ENCODE data around the gene SLC26A9. TPM values are rescaled to one million over a fixed set of nuclear protein-coding genes. Genes with fewer than 3 reads are reported as not detected.

Gene SLC26A9
- total and polyA plus RNA-seq, 9 of the 15 experiments (the other 6 are each of a cell fraction or from before 2014, with no cell fraction given), result 0.03 TPM; not detected in 8

DNA sequence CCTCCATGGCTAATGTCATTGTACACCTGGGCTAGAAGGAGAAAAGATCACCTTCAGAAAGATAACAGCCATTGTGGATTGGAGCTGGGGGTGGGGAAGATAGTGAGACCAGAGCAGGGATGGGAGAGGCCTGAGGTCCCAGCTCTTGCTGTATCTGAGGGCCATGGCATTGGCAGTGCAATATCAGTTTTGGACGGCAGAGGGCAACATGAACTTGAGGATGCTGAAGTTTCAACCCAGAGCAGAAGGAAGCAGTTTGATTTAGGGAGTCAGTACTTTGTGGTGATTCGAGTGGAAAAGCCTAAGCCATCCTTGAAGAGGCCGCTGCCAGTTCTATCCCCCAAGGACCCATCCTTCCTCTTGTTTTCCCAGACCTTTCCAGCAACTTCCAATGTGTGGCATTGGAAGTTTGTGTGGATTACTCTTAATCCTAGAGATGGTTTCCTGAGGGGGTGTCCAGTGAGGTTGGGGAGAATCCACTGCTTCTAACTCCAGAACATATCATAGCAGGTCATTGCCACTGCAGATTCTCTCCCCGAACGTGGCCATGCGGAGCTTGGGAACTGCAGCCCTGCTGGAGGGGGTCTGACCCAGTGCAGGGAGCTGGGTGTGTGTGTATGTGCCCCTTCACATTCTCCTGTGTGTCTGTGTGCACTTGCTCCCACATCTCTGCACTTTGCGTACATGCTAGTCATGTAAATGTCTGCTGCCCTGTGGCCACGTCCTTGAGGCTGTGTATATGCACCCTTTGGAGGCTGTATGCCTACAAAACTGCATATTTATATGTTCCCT is 24.1 kb downstream of the SLC26A9 start (continued):
- TF ChIP-seq RBM25 (IDR thresholded peaks at IDR 0.05; ENCODE audit: low read depth, low read length, severe bottlenecking) (peak; percentile 85), PCBP2 (IDR thresholded peaks at IDR 0.05; ENCODE audit: low read depth, low read length, poor library complexity, severe bottlenecking) (no peak), KDM1A (IDR thresholded peaks at IDR 0.05) (no peak), MCM7 (IDR thresholded peaks at IDR 0.05) (no peak), RBM15 (IDR thresholded peaks at IDR 0.05; ENCODE audit: insufficient read depth, low read length) (no peak), XRCC3 (IDR thresholded peaks at IDR 0.05) (no peak), RBFOX2 (IDR thresholded peaks at IDR 0.05; ENCODE audit: low read depth, low read length) (no peak), NR2C1 (IDR thresholded peaks at IDR 0.05) (no peak), NR2C1 (tag; IDR thresholded peaks at IDR 0.05) (no peak), MAFG (tag; conservative IDR thresholded peaks at IDR 0.05) (no peak), HOXB6 (CRISPR knock-in tag; IDR thresholded peaks at IDR 0.05; ENCODE audit: borderline replicate concordance) (no peak), TCFL5 (CRISPR knock-in tag; conservative IDR thresholded peaks at IDR 0.05) (no peak), ZNF121 (CRISPR knock-in tag; conservative IDR thresholded peaks at IDR 0.05) (no peak), BDP1 (IDR thresholded peaks at IDR 0.05; ENCODE audit: insufficient read depth, insufficient read length) (no peak), SREBF1 (IDR thresholded peaks at IDR 0.05; ENCODE audit: borderline replicate concordance, low read depth, low read length) (no peak), NCOA1 (IDR thresholded peaks at IDR 0.05; ENCODE audit: low read depth) (no peak), ESRRA (IDR thresholded peaks at IDR 0.05; ENCODE audit: borderline replicate concordance, low read depth) (no peak), ZNF175 (CRISPR knock-in tag; IDR thresholded peaks at IDR 0.05; ENCODE audit: low read depth) (no peak), NUFIP1 (IDR thresholded peaks at IDR 0.05; ENCODE audit: partially characterized antibody) (no peak), ARID1B (IDR thresholded peaks at IDR 0.05) (no peak), DPF2 (IDR thresholded peaks at IDR 0.05) (no peak), SMAD3 (CRISPR knock-in tag; conservative IDR thresholded peaks at IDR 0.05) (no peak), ZNF408 (CRISPR knock-in tag; IDR thresholded peaks at IDR 0.05; ENCODE audit: low read depth) (no peak), HDAC3 (IDR thresholded peaks at IDR 0.05; ENCODE audit: borderline replicate concordance, partially characterized antibody) (no peak), SIRT6 (IDR thresholded peaks at IDR 0.05; ENCODE audit: low read depth, low read length) (no peak)
- TF ChIP-seq, protein P1, sequence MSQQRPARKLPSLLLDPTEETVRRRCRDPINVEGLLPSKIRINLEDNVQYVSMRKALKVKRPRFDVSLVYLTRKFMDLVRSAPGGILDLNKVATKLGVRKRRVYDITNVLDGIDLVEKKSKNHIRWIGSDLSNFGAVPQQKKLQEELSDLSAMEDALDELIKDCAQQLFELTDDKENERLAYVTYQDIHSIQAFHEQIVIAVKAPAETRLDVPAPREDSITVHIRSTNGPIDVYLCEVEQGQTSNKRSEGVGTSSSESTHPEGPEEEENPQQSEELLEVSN (IDR thresholded peaks at IDR 0.05; ENCODE audit: borderline replicate concordance in 1 of 2, extremely low read depth in 1 of 2, insufficient read depth in 1 of 2, insufficient read length in 1 of 2, low read depth in 1 of 2, low read length in 1 of 2, poor library complexity in 1 of 2, severe bottlenecking in 1 of 2), result no peak
- TF ChIP-seq, protein P2, sequence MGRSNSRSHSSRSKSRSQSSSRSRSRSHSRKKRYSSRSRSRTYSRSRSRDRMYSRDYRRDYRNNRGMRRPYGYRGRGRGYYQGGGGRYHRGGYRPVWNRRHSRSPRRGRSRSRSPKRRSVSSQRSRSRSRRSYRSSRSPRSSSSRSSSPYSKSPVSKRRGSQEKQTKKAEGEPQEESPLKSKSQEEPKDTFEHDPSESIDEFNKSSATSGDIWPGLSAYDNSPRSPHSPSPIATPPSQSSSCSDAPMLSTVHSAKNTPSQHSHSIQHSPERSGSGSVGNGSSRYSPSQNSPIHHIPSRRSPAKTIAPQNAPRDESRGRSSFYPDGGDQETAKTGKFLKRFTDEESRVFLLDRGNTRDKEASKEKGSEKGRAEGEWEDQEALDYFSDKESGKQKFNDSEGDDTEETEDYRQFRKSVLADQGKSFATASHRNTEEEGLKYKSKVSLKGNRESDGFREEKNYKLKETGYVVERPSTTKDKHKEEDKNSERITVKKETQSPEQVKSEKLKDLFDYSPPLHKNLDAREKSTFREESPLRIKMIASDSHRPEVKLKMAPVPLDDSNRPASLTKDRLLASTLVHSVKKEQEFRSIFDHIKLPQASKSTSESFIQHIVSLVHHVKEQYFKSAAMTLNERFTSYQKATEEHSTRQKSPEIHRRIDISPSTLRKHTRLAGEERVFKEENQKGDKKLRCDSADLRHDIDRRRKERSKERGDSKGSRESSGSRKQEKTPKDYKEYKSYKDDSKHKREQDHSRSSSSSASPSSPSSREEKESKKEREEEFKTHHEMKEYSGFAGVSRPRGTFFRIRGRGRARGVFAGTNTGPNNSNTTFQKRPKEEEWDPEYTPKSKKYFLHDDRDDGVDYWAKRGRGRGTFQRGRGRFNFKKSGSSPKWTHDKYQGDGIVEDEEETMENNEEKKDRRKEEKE (IDR thresholded peaks at IDR 0.05; ENCODE audit: borderline replicate concordance in 1 of 2, control insufficient read depth in 1 of 2, low read depth in 2 of 2, low read length in 1 of 2), result no peak
